ENCODE measurements around the gene EZH1.

EZH1 gene

DNA sequence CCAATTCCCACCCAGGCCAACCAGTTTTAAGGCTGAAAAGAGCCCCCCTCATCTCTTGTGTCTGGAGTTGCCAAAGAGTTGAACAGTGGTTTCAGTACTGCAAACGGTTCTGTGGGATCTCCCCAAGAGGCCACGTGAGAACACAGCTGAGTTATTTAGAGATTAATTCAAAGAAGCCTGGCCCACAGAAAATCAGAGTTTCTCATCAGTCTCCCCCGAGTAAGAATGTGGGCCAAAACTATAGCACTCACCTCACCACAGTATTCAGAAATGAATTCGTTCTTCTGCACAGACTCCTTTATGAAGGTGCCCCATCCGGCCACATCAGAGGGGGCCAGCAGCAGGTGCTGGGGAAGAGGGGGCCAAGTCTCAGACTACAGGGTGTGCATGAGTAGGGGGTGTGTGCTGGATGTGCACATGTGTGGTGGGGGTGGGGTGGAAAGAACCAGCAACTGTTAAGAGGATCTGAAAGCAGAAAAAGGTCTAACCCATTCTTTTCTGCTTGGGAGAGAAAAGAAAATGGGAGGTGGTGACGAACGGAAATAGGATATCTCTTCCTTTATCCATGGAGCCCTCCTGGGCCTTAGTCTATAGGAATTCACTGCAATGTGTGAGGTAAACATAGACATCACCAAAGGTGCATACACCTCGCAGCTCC lies 39.9 kb downstream of the EZH1 start:
- DNase-seq (ENCODE audit: low read depth), result peak; percentile 84
- TF ChIP-seq, protein P1, sequence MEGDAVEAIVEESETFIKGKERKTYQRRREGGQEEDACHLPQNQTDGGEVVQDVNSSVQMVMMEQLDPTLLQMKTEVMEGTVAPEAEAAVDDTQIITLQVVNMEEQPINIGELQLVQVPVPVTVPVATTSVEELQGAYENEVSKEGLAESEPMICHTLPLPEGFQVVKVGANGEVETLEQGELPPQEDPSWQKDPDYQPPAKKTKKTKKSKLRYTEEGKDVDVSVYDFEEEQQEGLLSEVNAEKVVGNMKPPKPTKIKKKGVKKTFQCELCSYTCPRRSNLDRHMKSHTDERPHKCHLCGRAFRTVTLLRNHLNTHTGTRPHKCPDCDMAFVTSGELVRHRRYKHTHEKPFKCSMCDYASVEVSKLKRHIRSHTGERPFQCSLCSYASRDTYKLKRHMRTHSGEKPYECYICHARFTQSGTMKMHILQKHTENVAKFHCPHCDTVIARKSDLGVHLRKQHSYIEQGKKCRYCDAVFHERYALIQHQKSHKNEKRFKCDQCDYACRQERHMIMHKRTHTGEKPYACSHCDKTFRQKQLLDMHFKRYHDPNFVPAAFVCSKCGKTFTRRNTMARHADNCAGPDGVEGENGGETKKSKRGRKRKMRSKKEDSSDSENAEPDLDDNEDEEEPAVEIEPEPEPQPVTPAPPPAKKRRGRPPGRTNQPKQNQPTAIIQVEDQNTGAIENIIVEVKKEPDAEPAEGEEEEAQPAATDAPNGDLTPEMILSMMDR (IDR thresholded peaks at IDR 0.05; ENCODE audit: low read depth, low read length, missing control alignments), result no peak
- no peak overlapping the region for H3K4me3 ChIP-seq (ENCODE audit: low read depth, low read length)

DNA sequence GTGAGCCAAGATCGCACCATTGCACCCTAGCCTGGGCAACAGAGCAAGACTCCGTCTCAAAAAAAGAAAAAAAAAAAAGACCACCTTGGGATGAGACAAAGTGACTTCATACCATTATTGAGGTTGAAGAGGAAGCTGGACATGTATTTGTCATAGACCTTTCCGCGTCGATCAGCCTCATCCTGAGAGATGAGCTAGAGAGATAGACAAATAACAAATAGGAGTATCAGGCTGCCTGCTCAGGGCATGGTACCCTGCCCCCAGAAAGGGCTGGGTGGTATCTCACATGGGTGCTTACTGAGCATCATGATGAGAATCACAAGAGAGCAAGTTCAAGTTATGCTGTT lies 40.4 kb downstream of the EZH1 start:
- TF ChIP-seq, protein P1 (IDR thresholded peaks at IDR 0.05; ENCODE audit: low read depth, low read length, missing control alignments), result no peak

DNA sequence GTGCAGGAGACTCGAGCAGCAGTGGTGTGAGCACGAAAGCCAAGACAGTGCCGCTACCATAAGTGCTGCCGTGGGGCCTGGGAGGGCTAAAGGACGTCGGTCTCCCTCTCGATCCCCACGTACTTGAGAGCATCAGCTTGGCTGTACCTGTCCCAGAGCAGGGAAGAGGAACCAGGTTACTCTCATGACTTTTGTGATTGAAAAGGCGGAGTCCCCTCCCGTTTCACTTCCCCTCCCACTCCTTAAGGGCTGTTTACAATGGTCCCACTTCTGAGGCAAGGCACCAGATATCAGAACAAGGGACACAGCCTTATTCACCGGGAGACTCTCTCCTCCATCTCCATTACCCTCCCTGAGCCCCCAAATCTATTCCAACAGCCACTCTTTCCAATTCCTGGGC lies 42.4 kb downstream of the EZH1 start:
- no peak for DNase-seq (ENCODE audit: low read depth)
- TF ChIP-seq, protein P1 (IDR thresholded peaks at IDR 0.05; ENCODE audit: low read depth, low read length, missing control alignments), result no peak
- no peak overlapping the region for H3K4me3 ChIP-seq (ENCODE audit: low read depth, low read length)

More for the DNA sequence above, 40.4 kb downstream of the EZH1 start:
- H3K4me3 ChIP-seq (ENCODE audit: low read depth, low read length), result no peak overlapping the region
- DNase-seq (ENCODE audit: low read depth), result no peak

DNA sequence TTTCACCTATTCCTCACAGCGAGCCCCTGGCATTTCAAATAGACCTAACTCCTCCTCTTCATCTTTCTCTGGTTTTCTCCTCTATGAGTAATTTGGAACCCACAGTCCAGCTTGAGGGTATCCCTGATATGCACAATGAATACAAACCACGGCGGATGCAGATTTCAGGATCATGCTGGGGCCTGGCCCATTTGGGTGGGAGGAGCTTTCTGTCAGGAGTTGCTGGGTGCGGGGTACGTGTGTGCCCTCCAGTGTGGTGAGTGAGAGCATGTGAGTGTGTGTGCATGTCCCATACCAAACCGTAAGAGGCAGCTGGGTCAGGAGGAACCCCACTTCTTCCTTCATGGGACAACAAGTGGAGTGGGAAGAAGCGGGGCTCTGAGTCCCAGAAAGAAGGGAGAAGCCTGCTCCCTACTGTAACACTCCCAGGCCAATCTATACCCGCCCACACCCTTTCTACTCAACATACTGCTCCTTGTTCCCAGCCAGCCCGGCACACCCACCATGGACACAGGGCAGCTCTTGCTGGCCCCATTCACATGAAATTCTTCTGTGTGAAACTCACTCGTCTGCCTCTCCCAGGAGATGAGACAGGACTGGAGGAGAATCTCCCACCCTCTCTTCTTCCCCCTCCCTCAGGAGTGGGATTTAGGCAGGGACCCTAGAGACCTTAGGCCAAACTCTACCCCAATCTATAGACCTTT lies 44.1 kb downstream of the EZH1 start:
- no peak overlapping the region for H3K4me3 ChIP-seq (ENCODE audit: low read depth, low read length)
- no peak for DNase-seq (ENCODE audit: low read depth)
- TF ChIP-seq, protein P1 (IDR thresholded peaks at IDR 0.05; ENCODE audit: low read depth, low read length, missing control alignments), result no peak

DNA sequence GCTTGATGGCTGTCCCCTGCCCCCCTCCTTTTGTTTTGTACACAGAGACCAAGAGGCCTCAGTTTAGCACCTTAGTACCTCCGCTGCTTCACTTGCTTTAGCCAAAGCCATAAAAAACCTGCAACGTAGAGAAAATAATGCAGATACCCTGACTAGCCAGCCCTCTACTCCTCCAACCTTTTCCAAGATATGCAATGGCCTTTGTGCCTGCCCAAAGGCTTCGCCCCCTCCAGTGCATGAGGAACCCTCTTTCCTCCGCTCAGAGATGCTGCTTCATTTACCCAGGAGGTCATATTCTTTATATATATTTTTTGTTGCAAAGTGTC lies 45.5 kb downstream of the EZH1 start:
- no peak overlapping the region for H3K4me3 ChIP-seq (ENCODE audit: low read depth, low read length)
- no peak for DNase-seq (ENCODE audit: low read depth)
- TF ChIP-seq, protein P1 (IDR thresholded peaks at IDR 0.05; ENCODE audit: low read depth, low read length, missing control alignments), result no peak

DNA sequence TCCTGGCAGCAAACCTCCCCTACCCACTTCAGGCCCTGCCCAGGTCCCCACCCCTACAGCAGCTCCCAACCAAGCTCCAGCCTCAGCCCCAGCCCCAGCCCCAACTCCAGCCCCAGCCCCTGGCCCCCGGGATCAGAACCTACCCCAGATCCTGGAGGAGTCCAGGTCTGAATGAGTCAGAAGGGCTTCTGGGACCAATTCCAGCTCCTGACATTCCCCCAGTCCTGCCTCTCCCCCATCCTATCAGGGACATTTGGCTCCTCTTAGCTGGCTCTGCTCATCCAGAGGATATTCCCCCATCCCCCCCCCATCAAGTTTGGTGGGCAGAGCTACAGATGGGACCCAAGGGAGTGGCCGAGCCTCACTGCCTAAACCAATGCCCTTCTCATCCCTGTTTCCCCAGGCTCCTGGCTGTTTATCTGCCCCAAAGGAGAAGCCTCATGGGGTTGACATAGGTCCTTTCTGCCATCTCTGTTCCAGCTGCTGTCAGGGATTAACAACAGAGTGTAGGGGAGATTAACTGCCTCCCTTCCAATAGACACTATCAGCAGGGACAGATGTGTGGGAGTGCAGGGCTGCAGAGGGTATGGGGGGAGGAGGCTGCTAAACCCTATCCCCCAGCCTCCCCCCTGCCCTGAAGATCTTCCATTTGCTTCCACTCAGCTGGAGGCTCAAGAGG lies 46.0 kb downstream of the EZH1 start:
- TF ChIP-seq, protein P1 (IDR thresholded peaks at IDR 0.05; ENCODE audit: low read depth, low read length, missing control alignments), result no peak
- H3K4me3 ChIP-seq (ENCODE audit: low read depth, low read length), result no peak overlapping the region
- no peak for DNase-seq (ENCODE audit: low read depth)
